GM18858 (cell line): ENCODE data around the gene KRT34.
"Not testable (repeated sequence)": the region's sequence is repeated elsewhere in the genome, so short reads cannot be mapped to it uniquely, and the experiment has no call there.

ENCODE experiments used
- ATAC-seq: cut with Tn5 transposase; IDR thresholded peaks from one replicate; pipeline ENCODE4 v1.9.1; 2021; ENCODE audit not compliant: unreplicated experiment

Gene KRT34

DNA sequence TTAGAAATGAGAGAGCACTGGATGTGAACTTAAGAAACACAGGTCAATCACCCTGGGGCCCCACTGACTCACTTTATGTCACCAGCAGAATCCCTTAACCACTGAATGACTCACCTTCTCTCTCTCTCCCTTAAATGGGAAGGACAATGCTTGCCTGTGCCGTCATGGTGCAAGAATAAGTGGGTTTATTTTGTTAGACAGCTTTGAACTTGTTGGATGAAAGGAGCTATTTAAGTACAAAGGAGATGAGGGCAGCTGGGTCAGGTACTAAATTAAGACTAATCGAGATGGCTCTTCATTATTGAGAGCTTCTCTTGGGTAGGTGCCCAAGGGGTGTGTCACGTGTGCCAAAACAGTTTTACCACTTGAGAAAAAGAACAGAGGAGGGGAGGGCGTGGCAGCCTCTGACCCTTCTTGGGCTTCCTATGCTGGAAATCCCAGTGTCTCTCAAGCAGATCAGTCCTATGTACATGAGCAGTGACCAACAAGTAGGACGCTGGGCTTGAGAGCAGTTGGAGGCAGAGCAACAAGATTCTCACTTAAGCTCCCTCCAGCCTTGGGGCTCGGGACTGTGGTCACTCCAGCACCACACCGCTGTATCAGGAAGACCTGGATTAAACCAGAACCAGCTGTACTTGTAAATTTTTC, 22.0 kb upstream of the KRT34 start:
- no peak for ATAC-seq

GRCh38 chr17:41403404-41404023, 21.4 kb upstream of the KRT34 start:
- no peak for ATAC-seq

- ATAC-seq, result no peak
These were observed 20.1 kb upstream of the KRT34 start for GRCh38 chr17:41402161-41402560.

DNA sequence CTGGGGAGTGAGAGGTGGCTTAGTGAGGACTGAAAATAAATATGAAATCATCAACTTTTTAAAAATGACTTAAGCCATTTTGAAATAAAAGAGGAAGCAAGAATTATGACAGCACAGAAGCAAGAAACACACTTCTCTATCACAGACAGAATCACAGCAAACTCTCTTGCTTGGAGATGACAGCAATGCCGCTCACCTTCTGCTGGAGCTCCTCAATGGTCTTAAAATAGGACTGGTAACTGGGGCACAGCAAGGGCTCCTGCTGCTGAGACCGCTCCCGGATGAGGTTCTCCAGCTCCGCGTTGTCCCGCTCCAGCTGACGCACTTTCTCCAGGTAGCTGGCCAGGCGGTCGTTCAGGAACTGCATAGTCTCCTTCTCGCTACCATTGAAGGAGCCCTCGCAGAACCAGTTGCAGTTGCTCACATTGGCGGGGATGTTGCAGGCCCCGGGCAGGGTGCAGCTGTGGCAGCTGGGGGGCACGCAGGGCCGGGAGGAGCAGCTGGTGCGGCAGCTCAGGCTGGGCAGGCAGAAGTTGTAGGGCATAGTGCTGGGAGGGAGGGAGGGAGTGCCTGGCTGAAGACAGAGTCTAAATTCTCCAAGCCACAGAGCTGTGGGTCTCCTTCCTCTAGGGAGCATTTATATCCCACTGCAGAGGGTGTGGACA, 15.0 kb upstream of the KRT34 start, which contains the start of gene KRT31:
Gene KRT31, minus strand, starts transcription at position 613 of the 665 bp plus-strand sequence. Its CDS starts 69 bp downstream, at position 544.
- no peak for ATAC-seq

DNA sequence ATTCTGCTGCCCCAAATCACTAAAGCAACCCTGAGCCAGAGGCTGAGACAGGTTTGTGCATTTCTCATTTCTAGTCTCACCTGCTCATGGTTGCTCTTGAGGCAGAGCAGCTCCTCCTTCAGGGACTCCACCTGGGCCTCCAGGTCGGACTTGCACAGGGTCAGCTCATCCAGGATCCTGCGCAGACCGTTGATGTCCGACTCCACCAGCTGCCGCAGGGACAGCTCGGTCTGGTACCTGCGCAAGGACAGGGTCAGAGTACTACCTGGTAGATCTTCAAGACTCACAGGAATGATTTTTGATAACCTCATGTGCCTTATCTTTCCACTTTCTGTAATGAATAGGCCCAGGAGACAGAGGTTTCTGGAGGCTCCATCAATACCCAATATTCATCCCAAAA, 14.2 kb upstream of the KRT34 start:
- ATAC-seq, result no peak

DNA sequence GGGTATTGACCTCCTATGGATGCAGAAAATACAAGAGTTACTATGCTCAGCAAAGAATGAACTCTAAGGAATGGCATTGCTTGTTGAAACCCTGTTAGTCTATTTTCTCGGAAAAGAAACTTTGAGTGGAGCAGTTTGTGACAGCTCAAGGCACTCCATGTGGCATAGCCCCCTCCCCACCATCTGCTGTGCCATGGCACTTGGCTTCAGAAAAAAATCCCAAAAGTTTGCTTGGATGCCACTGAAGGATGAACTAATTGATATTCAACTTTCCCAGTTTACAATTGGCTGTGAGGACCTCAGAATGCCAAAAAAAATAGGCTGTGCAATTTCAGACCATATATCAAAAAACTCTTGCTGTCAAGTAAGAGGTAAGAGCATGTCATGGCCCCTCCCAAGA, 13.5 kb upstream of the KRT34 start:
- ATAC-seq, result no peak

GRCh38 chr17:41395044-41395443, 12.9 kb upstream of the KRT34 start:
- not testable (repeated sequence) for ATAC-seq

DNA sequence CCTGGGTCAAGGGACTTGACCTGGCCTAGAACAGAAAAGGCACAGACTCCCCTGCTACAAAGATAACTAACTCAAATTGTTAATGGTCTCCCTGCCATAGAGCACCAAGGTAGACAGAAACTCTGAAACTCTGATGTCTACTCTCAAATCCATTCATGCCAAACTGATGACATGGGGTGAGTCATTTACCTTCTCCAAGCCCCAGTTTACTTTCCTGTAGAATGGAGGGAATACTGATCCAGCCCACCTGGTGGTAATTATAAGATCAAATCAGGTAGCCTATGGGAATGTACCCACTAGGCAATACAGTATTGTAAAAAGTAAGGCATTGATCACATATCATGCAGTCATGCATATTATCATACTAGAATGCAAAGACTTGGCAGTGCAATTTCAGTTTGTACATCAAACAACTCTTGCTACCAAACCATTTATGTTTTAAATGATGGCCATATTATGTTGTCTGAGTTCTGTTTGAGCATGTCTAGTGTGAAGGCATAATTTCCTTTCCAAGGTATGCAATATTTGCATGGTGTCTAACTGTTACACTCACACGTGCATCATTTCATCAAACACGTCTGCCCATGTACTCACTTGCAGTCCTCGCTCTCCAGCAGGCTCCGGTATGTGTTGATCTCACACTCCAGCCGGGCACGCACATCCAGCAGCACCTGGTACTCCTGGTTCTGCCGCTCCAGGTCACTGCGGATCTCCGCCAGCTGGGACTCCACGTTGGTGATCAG, 12.3 kb upstream of the KRT34 start:
- no peak for ATAC-seq

GRCh38 chr17:41393826-41394225, 11.7 kb upstream of the KRT34 start:
- ATAC-seq, result no peak

GRCh38 chr17:41393294-41393693, 11.2 kb upstream of the KRT34 start:
- ATAC-seq, result no peak

DNA sequence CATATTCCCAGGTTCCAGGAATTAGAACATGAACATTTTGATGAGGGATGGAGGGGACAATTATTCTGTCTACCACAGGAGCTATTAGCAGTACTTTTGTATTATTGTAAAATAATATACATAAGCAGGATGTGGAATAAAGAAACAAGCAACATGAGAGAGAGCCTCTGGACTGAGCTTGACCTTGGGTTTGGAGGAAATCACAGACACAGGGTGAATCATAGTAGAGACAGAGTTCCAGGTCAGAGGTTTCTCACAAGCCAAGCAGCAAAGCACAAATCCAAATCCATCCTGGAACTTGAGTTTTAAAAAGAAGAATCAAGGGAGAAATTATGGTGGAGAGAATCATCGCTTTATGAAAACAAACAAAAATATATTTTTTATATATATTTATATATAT, 10.2 kb upstream of the KRT34 start:
- ATAC-seq, result no peak

- no peak for ATAC-seq
These were observed 9.4 kb upstream of the KRT34 start for GRCh38 chr17:41391535-41391934.

DNA sequence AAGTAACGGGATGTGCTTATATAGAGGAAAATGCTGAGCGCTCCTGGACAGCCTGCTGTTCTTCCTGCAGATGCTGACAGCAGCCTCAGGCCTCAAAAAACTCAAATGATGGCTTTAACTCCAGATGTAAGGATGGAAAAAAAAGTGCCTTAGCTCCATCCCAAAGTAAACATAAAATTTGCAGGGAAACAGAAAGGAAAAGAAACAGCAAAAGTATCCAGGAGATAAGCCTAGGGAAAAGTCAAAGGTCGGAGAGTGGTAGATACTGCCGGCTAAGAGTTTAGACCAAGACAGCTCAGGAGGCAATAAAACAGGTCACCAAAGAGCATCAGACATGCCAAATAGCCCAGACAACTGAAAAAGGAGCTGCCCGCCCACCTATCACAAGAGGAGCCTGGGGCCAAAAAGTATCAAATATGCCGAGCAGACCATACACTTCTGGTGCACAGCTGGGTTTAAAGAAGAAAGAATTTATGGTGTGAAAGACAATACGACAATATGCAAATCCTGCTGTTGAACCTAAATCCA, 8.4 kb upstream of the KRT34 start:
- ATAC-seq, result no peak

DNA sequence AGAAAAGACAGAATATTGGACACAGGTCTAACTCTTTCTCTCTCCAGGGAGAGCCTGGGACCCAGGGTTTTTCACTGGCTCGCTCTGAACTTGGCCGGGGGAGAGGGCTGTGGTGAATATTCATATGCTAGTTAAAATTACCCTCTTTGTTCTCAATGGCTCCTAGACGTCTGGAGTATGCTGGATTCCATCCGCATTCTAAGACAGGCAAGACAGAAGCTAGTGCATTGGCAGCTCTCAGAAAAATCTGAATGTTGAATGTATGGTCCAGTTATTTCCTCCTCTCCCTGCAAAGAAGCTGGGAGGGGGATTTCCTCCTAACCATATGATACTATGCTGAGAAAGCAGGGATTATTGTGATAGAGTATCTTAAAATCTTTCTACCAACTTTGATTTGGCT, 5.6 kb upstream of the KRT34 start:
- ATAC-seq, result no peak

DNA sequence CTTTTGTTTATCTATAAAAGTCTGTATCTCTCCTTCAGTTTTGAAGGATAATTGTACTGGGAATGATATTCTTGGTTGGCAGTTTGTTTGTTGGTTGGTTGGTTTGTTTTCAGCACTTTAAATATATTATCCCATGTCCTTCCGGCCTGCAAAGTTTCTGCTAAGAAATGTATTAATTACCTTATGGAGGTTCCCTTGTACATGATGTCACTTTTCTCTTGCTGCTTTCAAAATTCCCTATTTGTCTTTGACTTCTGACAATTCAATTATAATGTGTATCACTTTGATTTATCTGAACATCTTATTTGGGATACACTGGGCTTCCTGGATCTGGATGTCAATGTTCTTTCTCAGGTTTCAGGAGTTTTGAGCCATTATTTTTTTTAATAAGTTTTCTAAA, 4.1 kb upstream of the KRT34 start:
- no peak for ATAC-seq

DNA sequence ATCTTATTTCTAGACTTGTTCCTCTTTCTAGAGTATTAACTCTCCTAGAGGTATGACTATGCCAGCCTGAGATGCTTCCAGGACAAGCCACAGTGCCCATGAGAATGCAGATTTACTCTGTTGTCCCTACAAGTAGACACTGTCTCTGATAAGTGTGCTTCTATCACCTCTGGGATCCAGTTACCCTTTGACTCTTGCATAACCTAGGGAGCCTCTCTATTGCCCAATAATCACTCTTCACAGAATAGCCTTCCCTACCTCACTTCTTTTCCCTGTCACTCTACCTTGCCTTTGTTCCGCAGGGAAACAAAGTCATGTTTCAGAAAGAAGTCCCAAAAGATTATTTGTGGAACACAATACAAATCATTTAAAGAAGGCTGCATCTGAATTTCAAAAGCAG, 1.6 kb upstream of the KRT34 start:
- no peak for ATAC-seq

- no peak for ATAC-seq
These were observed 288 bp upstream of the KRT34 start for GRCh38 chr17:41382394-41382793.

- not testable (repeated sequence) for ATAC-seq
These were observed 2.0 kb downstream of the KRT34 start for GRCh38 chr17:41380091-41380490.

- no peak for ATAC-seq
These were observed 4.6 kb downstream of the KRT34 start for GRCh38 chr17:41377546-41377945.

- ATAC-seq, result no peak
These were observed 12.4 kb downstream of the KRT34 start, which contains the start of gene KRT33B for GRCh38 chr17:41369713-41370112. Gene KRT33B (minus strand): TSS chr17:41369813. CDS start chr17:41369750, 63 bp downstream.

- ATAC-seq, result no peak
These were observed 13.1 kb downstream of the KRT34 start for GRCh38 chr17:41369023-41369422.
